Loucy (cell line): ENCODE data around the gene TUBA3E.
"Not testable (repeated sequence)": the region's sequence is repeated elsewhere in the genome, so short reads cannot be mapped to it uniquely, and the experiment has no call there.

Source experiments
- H2AFZ ChIP-seq: fragments of 200-600 bp; sonication (generic); 2 replicates; pipeline ENCODE4 v1.6.0; 2016; ENCODE audit warnings: antibody characterized with exemption, mild to moderate bottlenecking, low read length, moderate library complexity
- H3F3A ChIP-seq: fragments of 200-600 bp; 2 replicates; pipeline ENCODE4 v1.6.0; 2016; ENCODE audit warnings: antibody characterized with exemption, low read depth, mild to moderate bottlenecking
- H3K27me3 ChIP-seq: fragments of 200-600 bp; sonication (generic); 2 replicates; pipeline ENCODE4 v1.6.1; 2014; ENCODE audit warnings: low read length, mild to moderate bottlenecking; ENCODE audit not compliant: insufficient read depth, poor library complexity, severe bottlenecking
- H3K36me3 ChIP-seq: fragments of 200-600 bp; sonication (generic); 2 replicates; pipeline ENCODE4 v1.6.1; 2016; ENCODE audit warnings: low read length; ENCODE audit not compliant: insufficient read depth
- H3K4me1 ChIP-seq: fragments of 200-600 bp; sonication (generic); 2 replicates; pipeline ENCODE4 v1.5.1; 2014; ENCODE audit warnings: low read length, mild to moderate bottlenecking; ENCODE audit not compliant: insufficient read depth, poor library complexity, severe bottlenecking
- H3K4me2 ChIP-seq: fragments of 200-600 bp; sonication (generic); 2 replicates; pipeline ENCODE4 v1.6.0; 2014; ENCODE audit warnings: antibody characterized with exemption, low read length, low read depth, mild to moderate bottlenecking; ENCODE audit not compliant: poor library complexity, severe bottlenecking
- H3K4me3 ChIP-seq: fragments of 200-600 bp; sonication (generic); 2 replicates; pipeline ENCODE4 v1.5.1; 2014; ENCODE audit warnings: low read length, mild to moderate bottlenecking, mixed read lengths; ENCODE audit not compliant: poor library complexity, severe bottlenecking
- H3K79me2 ChIP-seq: fragments of 200-600 bp; sonication (generic); 2 replicates; pipeline ENCODE4 v1.6.1; 2014; ENCODE audit warnings: low read length; ENCODE audit not compliant: insufficient read depth
- H3K9ac ChIP-seq: fragments of 200-600 bp; sonication (generic); 2 replicates; pipeline ENCODE4 v1.6.0; 2014; ENCODE audit warnings: mild to moderate bottlenecking, low read depth, low read length, moderate library complexity; ENCODE audit not compliant: poor library complexity, severe bottlenecking
- H3K9me2 ChIP-seq: fragments of 200-600 bp; sonication (generic); replicated peaks from 2 replicates; pipeline ENCODE4 v1.6.1; 2016; ENCODE audit warnings: low read depth, low read length, mixed read lengths
- H3K9me3 ChIP-seq: fragments of 200-600 bp; sonication (generic); 2 replicates; pipeline ENCODE4 v1.6.1; 2014; ENCODE audit warnings: mild to moderate bottlenecking, antibody characterized with exemption, low read length, low read depth; ENCODE audit not compliant: insufficient read depth
- H4K20me1 ChIP-seq: fragments of 200-600 bp; sonication (generic); 2 replicates; pipeline ENCODE4 v1.6.0; 2014; ENCODE audit warnings: antibody characterized with exemption, low read length, mild to moderate bottlenecking; ENCODE audit not compliant: insufficient read depth, poor library complexity, severe bottlenecking

TUBA3E gene

GRCh38 chr2:130220505-130220904, 22.3 kb upstream of the TUBA3E start:
- H3K9me2 ChIP-seq, H3K4me1 ChIP-seq, H3K4me2 ChIP-seq, H3F3A ChIP-seq, H3K36me3 ChIP-seq, H4K20me1 ChIP-seq, H3K79me2 ChIP-seq, H3K9me3 ChIP-seq, H3K4me3 ChIP-seq, H3K9ac ChIP-seq, H3K27me3 ChIP-seq, H2AFZ ChIP-seq: not testable (repeated sequence)

- H3K36me3 ChIP-seq, H4K20me1 ChIP-seq, H3K9me3 ChIP-seq, H3K9me2 ChIP-seq, H3K9ac ChIP-seq, H3K27me3 ChIP-seq, H3K4me1 ChIP-seq, H3K4me2 ChIP-seq, H3K79me2 ChIP-seq, H3K4me3 ChIP-seq, H2AFZ ChIP-seq, H3F3A ChIP-seq: not testable (repeated sequence)
These were observed 20.9 kb upstream of the TUBA3E start for GRCh38 chr2:130219147-130219546.

GRCh38 chr2:130207051-130207450, 8.8 kb upstream of the TUBA3E start:
- H3F3A ChIP-seq, H3K9ac ChIP-seq: not testable (repeated sequence)

GRCh38 chr2:130203150-130203549, 4.9 kb upstream of the TUBA3E start:
- H4K20me1 ChIP-seq, H3K27me3 ChIP-seq, H3K9me3 ChIP-seq, H3K36me3 ChIP-seq, H3F3A ChIP-seq, H2AFZ ChIP-seq, H3K4me3 ChIP-seq, H3K9me2 ChIP-seq, H3K9ac ChIP-seq, H3K4me1 ChIP-seq, H3K4me2 ChIP-seq, H3K79me2 ChIP-seq: not testable (repeated sequence)

More at GRCh38 chr2:130207051-130207450, 8.8 kb upstream of the TUBA3E start:
- H3K27me3 ChIP-seq, H3K9me2 ChIP-seq, H3K4me1 ChIP-seq, H3K36me3 ChIP-seq, H3K9me3 ChIP-seq, H3K79me2 ChIP-seq, H3K4me2 ChIP-seq, H2AFZ ChIP-seq, H3K4me3 ChIP-seq, H4K20me1 ChIP-seq: not testable (repeated sequence)

GRCh38 chr2:130202518-130202917, 4.3 kb upstream of the TUBA3E start:
- H3F3A ChIP-seq: not testable (repeated sequence)

GRCh38 chr2:130196052-130196451, 2.2 kb downstream of the TUBA3E start:
- not testable (repeated sequence) for H3K9me3 ChIP-seq, H3K9me2 ChIP-seq, H3K4me1 ChIP-seq, H3K4me3 ChIP-seq, H3K79me2 ChIP-seq, H3K27me3 ChIP-seq, H4K20me1 ChIP-seq, H3K4me2 ChIP-seq, H3K9ac ChIP-seq, H3F3A ChIP-seq, H3K36me3 ChIP-seq, H2AFZ ChIP-seq

More at GRCh38 chr2:130202518-130202917, 4.3 kb upstream of the TUBA3E start:
- H3K27me3 ChIP-seq, H3K9ac ChIP-seq, H3K36me3 ChIP-seq, H4K20me1 ChIP-seq, H3K9me2 ChIP-seq, H3K4me3 ChIP-seq, H3K4me2 ChIP-seq, H3K79me2 ChIP-seq, H3K9me3 ChIP-seq, H2AFZ ChIP-seq, H3K4me1 ChIP-seq: not testable (repeated sequence)

GRCh38 chr2:130195089-130195635, 3.1 kb downstream of the TUBA3E start:
- not testable (repeated sequence) for H4K20me1 ChIP-seq, H2AFZ ChIP-seq, H3K9ac ChIP-seq

GRCh38 chr2:130193824-130194223, 4.4 kb downstream of the TUBA3E start:
- H4K20me1 ChIP-seq, H3K79me2 ChIP-seq, H3K4me2 ChIP-seq, H3K27me3 ChIP-seq, H3K4me3 ChIP-seq, H3K36me3 ChIP-seq, H3K4me1 ChIP-seq, H3K9ac ChIP-seq, H3K9me3 ChIP-seq, H3K9me2 ChIP-seq, H3F3A ChIP-seq, H2AFZ ChIP-seq: not testable (repeated sequence)

More at GRCh38 chr2:130195089-130195635, 3.1 kb downstream of the TUBA3E start:
- H3K36me3 ChIP-seq, H3K4me1 ChIP-seq, H3K27me3 ChIP-seq, H3K9me3 ChIP-seq, H3K79me2 ChIP-seq, H3K9me2 ChIP-seq, H3K4me3 ChIP-seq, H3K4me2 ChIP-seq, H3F3A ChIP-seq: not testable (repeated sequence)
